Effector CD4-positive, alpha-beta T cell (primary cell): ENCODE data around the gene SCARF2.
"Not testable (repeated sequence)": the region's sequence is repeated elsewhere in the genome, so short reads cannot be mapped to it uniquely, and the experiment has no call there.

Source experiments
- DNase-seq: peaks from one replicate; pipeline ENCODE4 v3.0.0-alpha.2; 2020

The SCARF2 gene

GRCh38 chr22:20463324-20464095 is 25.9 kb upstream of the SCARF2 start:
- no peak for DNase-seq

DNA sequence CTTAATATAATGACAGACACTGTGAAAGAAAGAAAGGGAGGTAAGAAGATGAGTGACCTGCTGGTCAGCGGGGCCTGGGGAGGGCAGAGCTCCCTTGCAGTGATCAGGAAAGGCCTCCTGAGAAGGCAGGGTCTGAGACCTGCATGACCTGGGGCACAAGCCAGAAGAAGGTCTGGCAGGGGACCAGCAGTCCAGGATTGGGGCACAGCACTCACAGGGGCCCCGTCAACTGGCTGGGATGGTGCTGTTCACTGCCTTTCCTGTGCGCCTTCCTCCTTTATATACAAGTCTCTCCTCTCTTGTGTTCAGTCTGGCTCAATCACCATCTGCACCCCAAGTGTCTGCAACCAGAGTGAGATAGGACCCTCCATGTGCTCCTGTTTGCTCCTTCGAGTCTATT is 22.2 kb upstream of the SCARF2 start:
- no peak for DNase-seq

- no peak for DNase-seq
Observed at GRCh38 chr22:20459152-20459542, 21.5 kb upstream of the SCARF2 start.

- DNase-seq = no peak
Observed at GRCh38 chr22:20458530-20459151, 21.0 kb upstream of the SCARF2 start.

- no peak for DNase-seq
Observed at GRCh38 chr22:20457506-20458240, 20.0 kb upstream of the SCARF2 start.

DNA sequence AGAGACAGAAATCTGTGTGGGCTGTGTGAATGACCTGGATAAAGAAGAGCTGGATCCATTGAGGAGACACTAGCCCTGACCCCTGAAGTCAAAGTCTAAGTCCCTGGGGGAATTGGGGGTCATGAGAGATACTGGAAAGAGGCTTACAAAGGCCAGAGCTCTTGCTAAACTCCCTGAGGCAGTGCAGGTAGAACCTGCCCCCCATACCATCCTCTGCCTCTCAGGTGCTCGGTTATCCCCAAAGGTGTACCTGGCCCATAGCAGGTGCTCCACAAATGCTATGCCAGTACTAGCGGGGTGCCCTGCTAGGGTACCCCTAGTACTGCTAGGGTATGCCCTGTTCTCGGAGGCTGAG is 19.1 kb upstream of the SCARF2 start:
- DNase-seq = no peak

GRCh38 chr22:20456064-20456721 is 18.6 kb upstream of the SCARF2 start:
- DNase-seq = peak; percentile 60

DNA sequence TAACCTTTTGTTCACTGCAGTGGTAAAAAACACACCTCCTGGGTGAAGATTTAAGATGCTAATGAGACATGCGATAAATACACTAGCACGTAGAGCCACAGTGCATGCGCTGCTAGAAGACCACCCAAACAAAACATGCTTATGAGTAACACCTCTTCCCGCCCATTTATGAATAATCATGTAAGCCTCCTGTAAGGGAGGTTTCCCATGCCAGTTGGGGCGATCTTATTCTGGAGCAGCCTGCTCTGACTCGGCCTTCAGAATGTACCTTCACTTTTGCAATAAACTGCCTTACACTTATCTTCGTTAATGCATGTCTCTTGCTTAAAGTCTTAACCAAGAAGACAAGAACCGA is 18.1 kb upstream of the SCARF2 start:
- no peak for DNase-seq

DNA sequence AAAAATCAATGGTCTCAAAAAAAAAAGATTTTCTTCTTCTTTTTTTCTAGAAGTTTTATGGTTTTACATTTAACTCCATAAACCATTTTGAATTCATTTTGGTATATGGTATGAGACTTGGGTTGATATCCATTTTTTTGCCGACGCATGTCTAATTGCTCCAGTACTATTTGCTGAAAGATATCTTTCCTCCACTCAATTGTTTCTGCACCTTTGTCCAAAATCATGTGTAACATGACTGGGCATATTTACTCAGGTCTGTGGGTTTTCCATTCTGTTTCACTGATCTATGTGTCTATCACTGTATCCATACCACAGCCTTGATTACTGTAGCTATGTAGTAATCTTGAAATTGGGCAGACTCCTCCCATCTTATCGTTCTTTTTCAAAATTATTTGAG is 15.6 kb upstream of the SCARF2 start:
- DNase-seq = no peak

GRCh38 chr22:20451920-20452319 is 14.3 kb upstream of the SCARF2 start:
- DNase-seq = no peak

DNA sequence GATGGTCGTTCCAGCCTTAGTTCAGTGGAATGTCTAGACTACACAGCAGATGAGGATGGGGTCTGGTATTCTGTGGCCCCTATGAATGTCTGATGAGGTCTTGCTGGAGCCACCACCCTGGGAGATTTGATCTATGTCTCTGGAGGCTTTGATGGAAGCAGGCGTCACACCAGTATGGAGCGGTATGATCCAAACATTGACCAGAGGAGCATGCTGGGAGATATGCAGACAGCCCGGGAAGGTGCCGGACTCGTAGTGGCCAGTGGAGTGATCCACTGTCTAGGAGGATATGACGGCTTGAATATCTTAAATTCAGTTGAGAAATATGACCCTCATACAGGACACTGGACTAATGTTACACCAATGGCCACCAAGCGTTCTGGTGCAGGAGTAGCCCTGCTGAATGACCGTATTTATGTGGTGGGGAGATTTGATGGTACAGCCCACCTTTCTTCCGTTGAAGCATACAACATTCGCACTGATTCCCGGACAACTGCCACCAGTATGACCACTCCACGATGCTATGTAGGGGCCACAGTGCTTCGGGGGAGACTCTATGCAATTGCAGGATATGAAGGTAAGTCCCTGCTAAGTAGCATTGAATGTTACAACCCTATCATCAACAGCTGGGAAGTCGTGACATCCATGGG is 13.6 kb upstream of the SCARF2 start:
- DNase-seq = not testable (repeated sequence)

DNA sequence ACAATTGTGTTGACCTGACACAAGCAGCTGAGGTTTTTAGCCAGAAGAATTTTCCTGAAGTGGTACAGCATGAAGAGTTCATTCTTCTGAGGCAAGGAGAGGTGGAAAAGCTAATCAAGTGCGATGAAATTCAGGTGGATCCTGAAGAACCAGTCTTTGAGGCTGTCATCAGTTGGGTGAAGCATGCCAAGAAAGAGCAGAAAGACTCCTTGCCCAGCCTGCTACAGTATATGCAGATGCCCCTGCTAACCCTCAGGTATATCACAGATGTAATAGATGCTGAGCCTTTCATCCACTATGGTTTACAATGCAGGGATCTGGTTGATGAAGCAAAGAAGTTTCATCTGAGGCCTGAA is 12.9 kb upstream of the SCARF2 start:
- DNase-seq = no peak

- no peak for DNase-seq
Observed at GRCh38 chr22:20449819-20450550, 12.4 kb upstream of the SCARF2 start.

GRCh38 chr22:20448630-20449029 is 11.0 kb upstream of the SCARF2 start:
- DNase-seq = no peak

DNA sequence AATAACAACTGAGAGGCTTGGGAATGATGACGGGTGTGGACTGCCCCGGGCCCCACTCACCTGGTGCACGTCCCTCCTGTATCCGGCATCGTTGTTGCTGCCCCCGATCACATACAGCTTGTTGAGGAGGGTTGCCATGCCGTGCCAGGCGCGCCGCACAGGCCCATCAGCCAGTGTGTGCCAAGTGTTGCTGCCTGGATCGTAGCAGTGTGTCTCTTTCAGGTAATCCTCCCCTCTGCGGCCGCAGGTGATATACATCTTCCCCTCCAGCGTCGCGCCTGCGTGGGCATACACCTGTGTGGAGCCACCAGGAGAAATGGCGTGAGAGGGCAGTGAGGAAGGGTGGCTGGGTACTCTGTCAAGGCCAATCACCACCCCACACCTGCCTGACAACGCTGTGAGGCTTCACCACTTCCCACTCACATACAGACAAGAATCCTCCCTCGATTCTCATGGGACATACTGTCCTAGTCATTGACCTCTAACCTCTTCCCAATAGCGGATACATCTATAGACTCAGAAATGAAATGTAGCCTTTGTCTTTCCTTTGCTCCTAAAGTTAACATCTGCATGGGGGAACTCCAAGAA is 8.9 kb upstream of the SCARF2 start:
- DNase-seq = no peak

DNA sequence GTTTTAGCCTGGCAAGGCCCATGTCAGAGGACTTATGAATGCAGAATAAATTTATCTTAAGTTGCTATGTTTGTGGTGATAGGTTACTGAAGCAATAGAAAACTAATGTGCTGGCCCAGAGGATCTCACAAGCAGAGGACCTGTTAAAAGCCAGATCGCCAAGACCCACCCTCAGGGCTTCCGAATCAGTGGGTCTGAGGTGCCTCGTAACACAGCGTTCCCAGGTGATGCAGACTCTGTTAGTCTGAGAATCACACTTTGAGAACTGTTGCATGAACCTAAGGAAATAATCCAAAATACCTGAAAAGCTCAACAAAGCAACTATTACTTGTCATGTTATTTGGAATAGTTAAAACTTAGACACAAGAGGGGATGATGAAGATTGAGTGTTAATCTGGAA is 6.7 kb upstream of the SCARF2 start:
- no peak for DNase-seq

GRCh38 chr22:20442485-20443284 is 5.1 kb upstream of the SCARF2 start:
- DNase-seq = no peak

DNA sequence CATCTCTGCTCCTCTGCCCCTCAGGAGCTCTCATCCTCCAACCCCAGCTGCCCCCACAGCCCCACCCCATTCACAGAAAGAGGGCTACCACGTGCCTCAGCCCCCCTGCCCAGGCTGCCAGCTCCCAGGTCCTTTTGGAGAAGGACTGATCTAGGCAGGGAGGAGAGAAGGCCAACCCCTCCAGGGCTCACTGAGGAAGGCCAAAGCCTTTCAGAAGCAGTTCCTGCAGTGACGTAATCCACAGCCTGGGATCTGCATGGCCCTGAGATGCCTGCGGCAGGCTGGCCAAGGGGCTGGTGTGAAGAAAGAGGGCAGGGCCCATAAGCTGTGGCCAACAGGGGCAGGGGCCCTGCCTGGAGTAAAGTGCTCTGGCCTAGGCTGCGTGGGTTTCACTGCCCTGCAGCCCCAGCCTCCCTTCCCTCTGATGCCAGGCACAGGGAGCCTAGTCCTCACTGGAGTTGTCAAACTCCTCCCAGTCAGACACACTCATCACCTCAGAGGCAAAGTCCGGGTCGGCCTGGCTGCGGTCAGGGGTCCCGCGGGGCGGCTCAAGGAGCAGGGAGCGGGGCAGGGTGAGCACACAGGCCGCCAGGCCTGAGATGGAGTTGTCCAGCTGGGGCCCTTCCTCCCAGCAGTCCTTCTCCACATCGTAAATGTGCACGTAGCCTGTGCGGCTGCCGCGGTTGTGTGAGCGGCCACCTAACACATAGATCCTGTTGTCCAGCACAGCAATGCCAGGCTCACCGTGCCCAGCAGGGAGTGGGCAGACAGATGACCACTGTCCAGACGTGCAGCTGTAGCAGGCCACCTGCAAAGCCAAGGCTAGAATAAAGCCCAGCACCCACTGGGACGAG is 4.2 kb upstream of the SCARF2 start:
- no peak for DNase-seq

- DNase-seq = no peak
Observed at GRCh38 chr22:20440637-20441591, 3.3 kb upstream of the SCARF2 start.
